Panc1 (cell line): ENCODE data around the gene PTPRCAP.

Source experiments
- CTCF ChIP-seq: fragments of 450-650 bp; IDR thresholded peaks from 2 replicates; pipeline ENCODE4 v1.5.1; 2017; ENCODE audit warnings: mild to moderate bottlenecking
- POLR2AphosphoS5 ChIP-seq: IDR thresholded peaks from 2 replicates; pipeline ENCODE4 v1.6.1; 2012; ENCODE audit warnings: mild to moderate bottlenecking, low read depth, low read length, moderate library complexity
- SIN3A ChIP-seq: IDR thresholded peaks from 2 replicates; pipeline ENCODE4 v1.6.1; 2012; ENCODE audit warnings: low read depth, mild to moderate bottlenecking, low read length, moderate library complexity, borderline replicate concordance; ENCODE audit not compliant: insufficient read depth

- TF ChIP-seq POLR2AphosphoS5 (no peak), CTCF (no peak), SIN3A (no peak)
Measured at GRCh38 chr11:67431346-67432249, 5.9 kb downstream of the PTPRCAP start.
